ENCODE results near the gene HCRTR1. TPM values are rescaled to one million over a fixed set of nuclear protein-coding genes. Genes with fewer than 3 reads are reported as not detected.

HCRTR1 gene
- polyA plus RNA-seq, 1 donor from 2014 or later, result 0.37 TPM

- H3K9ac ChIP-seq (ENCODE audit: low read length), result no peak overlapping the region
- no peaks in the 10 kb centered on the region for H3K9me2 ChIP-seq (ENCODE audit: insufficient read depth, low read length)
- H4K20me1 ChIP-seq (ENCODE audit: insufficient read depth), result no peaks in the 10 kb centered on the region
- TF ChIP-seq SMC3 (conservative IDR thresholded peaks at IDR 0.05; ENCODE audit: poor library complexity) (no peak), REST (IDR thresholded peaks at IDR 0.05; ENCODE audit: borderline replicate concordance) (no peak), POLR2AphosphoS5 (IDR thresholded peaks at IDR 0.05) (no peak), CTCF (IDR thresholded peaks at IDR 0.05; ENCODE audit: poor library complexity, severe bottlenecking) (no peak), RAD21 (conservative IDR thresholded peaks at IDR 0.05) (no peak), EP300 (conservative IDR thresholded peaks at IDR 0.05; ENCODE audit: poor library complexity, severe bottlenecking) (no peak), EZH2 (IDR thresholded peaks at IDR 0.05; ENCODE audit: borderline replicate concordance, insufficient read depth, low read length, poor library complexity, severe bottlenecking) (no peak), TAF1 (IDR thresholded peaks at IDR 0.05; ENCODE audit: low read depth) (no peak), MXI1 (conservative IDR thresholded peaks at IDR 0.05; ENCODE audit: poor library complexity, severe bottlenecking) (no peak)
- no peaks in the 10 kb centered on the region for H3K9me3 ChIP-seq (ENCODE audit: low read length)
- no peaks in the 10 kb centered on the region for H3K36me3 ChIP-seq (ENCODE audit: insufficient read depth, low read length)
- H3F3A ChIP-seq (ENCODE audit: insufficient read depth, low read length, poor library complexity, severe bottlenecking), result peaks cover 3% of the 10 kb centered on the region
- H3K79me2 ChIP-seq (replicated peaks; ENCODE audit: insufficient read depth, low read length), result peaks cover 12% of the 10 kb centered on the region
- no peak overlapping the region for H3K4me3 ChIP-seq (ENCODE audit: low read length)
- H2AFZ ChIP-seq (ENCODE audit: low read depth, low read length), result no peak overlapping the region
- H3K27ac ChIP-seq (ENCODE audit: low read length), result no peak overlapping the region
- no peak overlapping the region for H3K4me2 ChIP-seq (ENCODE audit: low read length)
- H3K27me3 ChIP-seq (ENCODE audit: insufficient read depth, low read depth, low read length), result no peaks in the 10 kb centered on the region
Measured at GRCh38 chr1:31648190-31648589, 30.7 kb downstream of the HCRTR1 start.

- no peaks in the 10 kb centered on the region for H3K27me3 ChIP-seq (ENCODE audit: insufficient read depth, low read depth, low read length)
Measured at GRCh38 chr1:31648641-31649357, 31.3 kb downstream of the HCRTR1 start.

More at GRCh38 chr1:31648641-31649357, 31.3 kb downstream of the HCRTR1 start:
- H3K79me2 ChIP-seq (replicated peaks; ENCODE audit: insufficient read depth, low read length), result peaks cover 6% of the 10 kb centered on the region
- H3K9ac ChIP-seq (ENCODE audit: low read length), result no peak overlapping the region
- no peaks in the 10 kb centered on the region for H3K36me3 ChIP-seq (ENCODE audit: insufficient read depth, low read length)
- H3K9me3 ChIP-seq (ENCODE audit: low read length), result no peaks in the 10 kb centered on the region
- no peaks in the 10 kb centered on the region for H4K20me1 ChIP-seq (ENCODE audit: insufficient read depth)
- H3F3A ChIP-seq (ENCODE audit: insufficient read depth, low read length, poor library complexity, severe bottlenecking), result peaks cover 3% of the 10 kb centered on the region
- H3K4me3 ChIP-seq (ENCODE audit: low read length), result no peak overlapping the region
- TF ChIP-seq SMC3 (conservative IDR thresholded peaks at IDR 0.05; ENCODE audit: poor library complexity), result no peak
- TF ChIP-seq TAF1 (IDR thresholded peaks at IDR 0.05; ENCODE audit: low read depth), result no peak
- no peak for TF ChIP-seq MXI1 (conservative IDR thresholded peaks at IDR 0.05; ENCODE audit: poor library complexity, severe bottlenecking)
- TF ChIP-seq EZH2 (IDR thresholded peaks at IDR 0.05; ENCODE audit: borderline replicate concordance, insufficient read depth, low read length, poor library complexity, severe bottlenecking), result no peak
- TF ChIP-seq CTCF (IDR thresholded peaks at IDR 0.05; ENCODE audit: poor library complexity, severe bottlenecking), result no peak
- no peak for TF ChIP-seq EP300 (conservative IDR thresholded peaks at IDR 0.05; ENCODE audit: poor library complexity, severe bottlenecking)
- TF ChIP-seq POLR2AphosphoS5 (IDR thresholded peaks at IDR 0.05), result no peak
- no peak for TF ChIP-seq RAD21 (conservative IDR thresholded peaks at IDR 0.05)
- TF ChIP-seq REST (IDR thresholded peaks at IDR 0.05; ENCODE audit: borderline replicate concordance), result no peak
- no peaks in the 10 kb centered on the region for H3K9me2 ChIP-seq (ENCODE audit: insufficient read depth, low read length)
- no peak overlapping the region for H3K4me2 ChIP-seq (ENCODE audit: low read length)
- no peak overlapping the region for H3K27ac ChIP-seq (ENCODE audit: low read length)
- H2AFZ ChIP-seq (ENCODE audit: low read depth, low read length), result no peak overlapping the region
